Mesothelial cell of epicardium (in vitro differentiated cells): ENCODE measurements around the gene CLEC16A. TPM values are rescaled to one million over a fixed set of nuclear protein-coding genes. Genes with fewer than 3 reads are reported as not detected.

Source experiments
- DNase-seq, 2 experiments: peaks; one replicate each; pipeline ENCODE4 v3.0.0; 2021; ENCODE audit warnings: low spot score in 2 of 2; ENCODE audit not compliant: unreplicated experiment in 2 of 2
- H3K27ac Mint-ChIP-seq: 2 replicates; pipeline ENCODE4 v1.8.0; 2021; ENCODE audit warnings: mixed read lengths
- H3K27me3 Mint-ChIP-seq: 2 replicates; pipeline ENCODE4 v1.8.0; 2021; ENCODE audit warnings: low read depth, mixed read lengths
- H3K36me3 Mint-ChIP-seq: 2 replicates; pipeline ENCODE4 v1.8.0; 2021; ENCODE audit warnings: mixed read lengths
- H3K4me1 Mint-ChIP-seq: 2 replicates; pipeline ENCODE4 v1.8.0; 2021; ENCODE audit warnings: mixed read lengths
- H3K4me3 Mint-ChIP-seq: 2 replicates; pipeline ENCODE4 v1.8.0; 2021; ENCODE audit warnings: mild to moderate bottlenecking, moderate library complexity, mixed read lengths
- H3K9me3 Mint-ChIP-seq: 2 replicates; pipeline ENCODE4 v1.8.0; 2021; ENCODE audit warnings: mixed read lengths
- CTCF ChIP-seq: fragments of 200-600 bp; sonication (generic); IDR thresholded peaks from one replicate; pipeline ENCODE4 v1.5.0; 2021; ENCODE audit warnings: antibody characterized with exemption; ENCODE audit not compliant: unreplicated experiment
- total RNA-seq: library from RNA; stranded (reverse); gene quantifications from 3 replicates; pipeline ENCODE4 v1.2.1, GENCODE V29; 2021

Gene CLEC16A
- total RNA-seq, 1 donor from 2014 or later = 43.3 TPM

DNA sequence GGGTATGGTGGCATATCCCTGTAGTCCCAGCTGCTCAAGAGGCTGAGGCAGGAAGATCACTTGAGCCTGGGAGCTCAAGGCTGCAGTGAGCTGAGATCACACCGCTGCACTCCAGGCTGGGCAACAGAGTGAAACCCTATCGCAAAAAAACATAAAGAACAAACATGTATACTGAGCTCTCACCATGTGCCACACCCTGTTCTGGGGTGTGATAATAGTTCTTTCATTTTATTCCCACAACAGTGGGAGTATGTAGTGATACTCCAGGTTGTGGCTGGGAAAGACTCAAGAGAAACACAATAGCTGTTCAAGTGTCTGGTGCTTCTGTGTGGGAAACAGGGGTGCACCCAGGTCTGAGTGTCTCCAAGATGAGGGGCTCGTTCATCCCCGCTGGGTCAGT is 221.0 kb downstream of the CLEC16A start:
- peaks cover 27% of the 10 kb centered on the region for H3K4me1 Mint-ChIP-seq
- peaks cover 2% of the 10 kb centered on the region for H3K27me3 Mint-ChIP-seq
- no peak overlapping the region for H3K27ac Mint-ChIP-seq
- H3K9me3 Mint-ChIP-seq = no peaks in the 10 kb centered on the region
- DNase-seq = no peak
- peaks cover 14% of the 10 kb centered on the region for H3K36me3 Mint-ChIP-seq
- no peak overlapping the region for H3K4me3 Mint-ChIP-seq
- no peak for TF ChIP-seq CTCF

GRCh38 chr16:11165894-11166665 is 221.7 kb downstream of the CLEC16A start:
- no peak for TF ChIP-seq CTCF
- Mint-ChIP-seq H3K36me3 (peaks cover 14% of the 10 kb centered on the region), H3K4me3 (no peak overlapping the region), H3K27ac (no peak overlapping the region), H3K27me3 (peaks cover 2% of the 10 kb centered on the region), H3K4me1 (peaks cover 26% of the 10 kb centered on the region), H3K9me3 (no peaks in the 10 kb centered on the region)
- no peak for DNase-seq

- Mint-ChIP-seq H3K4me3 (no peak overlapping the region), H3K9me3 (no peaks in the 10 kb centered on the region), H3K27me3 (peaks cover 2% of the 10 kb centered on the region), H3K4me1 (peaks cover 18% of the 10 kb centered on the region), H3K36me3 (peaks cover 14% of the 10 kb centered on the region), H3K27ac (no peak overlapping the region)
- no peak for DNase-seq
- TF ChIP-seq CTCF = no peak
Measured at GRCh38 chr16:11167581-11167980, 223.2 kb downstream of the CLEC16A start.

DNA sequence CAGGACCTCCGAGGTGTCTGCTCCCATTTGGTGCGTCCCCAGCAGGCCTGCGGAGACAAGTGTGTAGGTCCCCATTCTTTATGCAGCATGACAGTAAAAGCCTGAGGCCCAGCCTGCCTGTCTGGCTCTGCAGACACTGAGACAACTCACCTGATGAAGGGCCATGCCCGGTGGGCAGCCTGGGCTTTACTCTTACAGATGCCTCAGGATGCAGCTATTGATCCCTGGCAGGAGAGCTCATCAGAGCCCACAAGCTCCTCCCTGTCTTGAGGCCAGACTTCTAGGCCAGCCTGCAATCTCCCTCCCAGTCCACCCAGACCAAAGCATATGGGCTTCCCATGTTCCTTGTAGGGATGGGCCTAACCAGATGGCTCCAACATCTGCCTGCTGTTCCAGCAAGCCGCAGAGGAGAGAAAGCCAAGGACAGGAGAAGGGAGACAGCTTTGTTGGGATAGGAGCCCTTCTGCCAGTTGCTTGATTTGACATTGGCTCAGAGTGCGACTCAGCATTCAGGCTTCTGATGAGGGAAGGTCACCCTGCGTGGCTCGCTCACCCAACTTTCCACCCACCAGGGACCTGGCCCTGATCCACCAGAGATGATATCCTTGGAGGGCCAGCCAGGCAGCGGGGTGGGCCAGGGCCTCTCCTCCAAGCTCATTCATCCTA is 224.2 kb downstream of the CLEC16A start:
- Mint-ChIP-seq H3K4me3 (no peak overlapping the region), H3K4me1 (peaks cover 9% of the 10 kb centered on the region), H3K27ac (no peak overlapping the region), H3K27me3 (peaks cover 2% of the 10 kb centered on the region), H3K36me3 (peaks cover 14% of the 10 kb centered on the region), H3K9me3 (no peaks in the 10 kb centered on the region)
- no peak for TF ChIP-seq CTCF
- DNase-seq = no peak

DNA sequence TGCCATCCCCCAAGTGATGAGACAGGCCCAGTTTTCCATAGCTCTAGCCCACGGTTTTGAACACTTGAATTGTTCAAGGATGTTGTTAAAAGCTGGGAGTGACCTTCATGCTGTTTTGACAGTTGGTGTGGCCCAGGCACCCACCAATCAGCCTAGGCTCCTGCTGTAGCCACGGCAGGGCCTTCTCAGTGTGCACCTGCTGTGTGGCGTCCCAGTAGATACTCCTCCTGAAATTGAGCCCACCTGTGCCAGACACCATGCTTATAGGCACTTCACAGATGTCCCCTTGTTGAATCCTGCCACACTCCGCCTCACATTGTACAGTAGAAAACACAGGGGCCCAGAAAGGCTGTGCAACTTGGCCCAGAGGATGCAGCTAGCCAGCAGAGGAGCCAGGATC is 225.3 kb downstream of the CLEC16A start:
- H3K36me3 Mint-ChIP-seq = peaks cover 22% of the 10 kb centered on the region
- peaks cover 2% of the 10 kb centered on the region for H3K27me3 Mint-ChIP-seq
- H3K9me3 Mint-ChIP-seq = no peaks in the 10 kb centered on the region
- H3K4me3 Mint-ChIP-seq = no peak overlapping the region
- DNase-seq = no peak
- peaks cover 2% of the 10 kb centered on the region for H3K4me1 Mint-ChIP-seq
- TF ChIP-seq CTCF = no peak
- no peak overlapping the region for H3K27ac Mint-ChIP-seq
